IMR-90 (cell line): Measurements from ENCODE around the gene MTX2. TPM values are rescaled to one million over a fixed set of nuclear protein-coding genes. Genes with fewer than 3 reads are reported as not detected.

Experiments used
- ATAC-seq: fragments of 200-7000 bp; cut with Tn5 transposase; 2 replicates; pipeline ENCODE4 v1.9.1; 2020; ENCODE audit warnings: low read depth, mild to moderate bottlenecking, moderate library complexity
- Bru-seq: library from RNA; stranded (reverse); fragments of 400-500 nt; gene quantifications from one replicate; lab custom pipeline; 2021; lab: Mats Ljungman, UMichigan
- BruChase-seq, 2 experiments: library from RNA; stranded (reverse); fragments of 400-500 nt; gene quantifications; one replicate each; lab custom pipeline; 2021; lab: Mats Ljungman, UMichigan
- BruUV-seq: library from RNA; stranded (reverse); fragments of 400-500 nt; replicated peaks from 2 replicates; lab custom pipeline; 2021; lab: Mats Ljungman, UMichigan
- CTCF ChIA-PET: fragments of 300-600 bp; formaldehyde crosslinking; extraction: SDS; loops from one replicate; lab custom pipeline; 2021; ENCODE audit warnings: antibody characterized with exemption; lab: Yijun Ruan, JAX
- POLR2A ChIA-PET: fragments of 300-600 bp; sonication (Branson Sonifier 250); formaldehyde crosslinking; loops from one replicate; lab custom pipeline; 2022; ENCODE audit warnings: antibody characterized with exemption; ENCODE audit not compliant: unreplicated experiment; lab: Charles Lee
- DNase-seq: peaks from one replicate; pipeline ENCODE4 v3.0.0; 2013
- H2AFZ ChIP-seq: replicated peaks from 2 replicates; pipeline ENCODE3; 2013; ENCODE audit warnings: low read length, mild to moderate bottlenecking; ENCODE audit not compliant: poor library complexity
- H2AK5ac ChIP-seq: 2 replicates; pipeline ENCODE4 v1.6.1; 2013; ENCODE audit warnings: low read depth, low read length, inconsistent platforms
- H2AK9ac ChIP-seq: replicated peaks from 2 replicates; pipeline ENCODE3; 2013; ENCODE audit warnings: mild to moderate bottlenecking, low read depth, low read length, moderate library complexity; ENCODE audit not compliant: poor library complexity
- H2BK120ac ChIP-seq: 2 replicates; pipeline ENCODE4 v1.6.1; 2013; ENCODE audit warnings: low read depth, low read length, inconsistent platforms
- H2BK15ac ChIP-seq: 3 replicates; pipeline ENCODE4 v1.6.1; 2013; ENCODE audit warnings: low read depth, low read length, inconsistent platforms
- H2BK20ac ChIP-seq: 2 replicates; pipeline ENCODE4 v1.6.1; 2013; ENCODE audit warnings: low read depth, mild to moderate bottlenecking, inconsistent platforms, low read length, moderate library complexity
- H2BK5ac ChIP-seq: 2 replicates; pipeline ENCODE4 v1.6.1; 2013; ENCODE audit warnings: mild to moderate bottlenecking, low read depth, low read length, inconsistent platforms; ENCODE audit not compliant: poor library complexity, severe bottlenecking
- H3K14ac ChIP-seq: replicated peaks from 2 replicates; pipeline ENCODE4 v1.6.1; 2013; ENCODE audit warnings: low read depth, low read length, inconsistent platforms
- H3K18ac ChIP-seq: 2 replicates; pipeline ENCODE4 v1.6.1; 2013; ENCODE audit warnings: low read depth, low read length, control low read depth
- H3K23ac ChIP-seq: 2 replicates; pipeline ENCODE4 v1.6.1; 2013; ENCODE audit warnings: low read depth, low read length, inconsistent platforms
- H3K27ac ChIP-seq: 2 replicates; pipeline ENCODE4 v1.5.1; 2013; ENCODE audit warnings: mild to moderate bottlenecking, control low read depth, low read length; ENCODE audit not compliant: insufficient read depth
- H3K27me3 ChIP-seq: 2 replicates; pipeline ENCODE4 v1.6.1; 2013; ENCODE audit warnings: low read length; ENCODE audit not compliant: control insufficient read depth, insufficient read depth
- H3K36me3 ChIP-seq: 2 replicates; pipeline ENCODE4 v1.6.1; 2013; ENCODE audit warnings: low read length, mixed read lengths; ENCODE audit not compliant: control insufficient read depth, insufficient read depth
- H3K4ac ChIP-seq: 2 replicates; pipeline ENCODE4 v1.6.1; 2013; ENCODE audit warnings: low read depth, low read length, inconsistent platforms
- H3K4me1 ChIP-seq: 2 replicates; pipeline ENCODE4 v1.6.1; 2013; ENCODE audit warnings: low read length, mixed read lengths; ENCODE audit not compliant: control insufficient read depth, insufficient read depth
- H3K4me2 ChIP-seq: 2 replicates; pipeline ENCODE4 v1.6.1; 2013; ENCODE audit warnings: low read depth, mild to moderate bottlenecking, control low read depth, low read length, moderate library complexity
- H3K4me3 ChIP-seq: 2 replicates; pipeline ENCODE4 v1.5.1; 2013; ENCODE audit warnings: low read depth, mild to moderate bottlenecking, control low read depth, low read length, moderate library complexity; ENCODE audit not compliant: insufficient read depth
- H3K56ac ChIP-seq: 2 replicates; pipeline ENCODE4 v1.6.1; 2013; ENCODE audit warnings: low read length, inconsistent platforms; ENCODE audit not compliant: insufficient read depth; ENCODE audit errors: extremely low read depth
- H3K79me1 ChIP-seq, 2 experiments: 2 replicates each; pipeline ENCODE4 v1.6.1; 2013; ENCODE audit warnings: low read length in 2 of 2, inconsistent platforms in 1 of 2, low read depth in 1 of 2
- H3K9ac ChIP-seq: 2 replicates; pipeline ENCODE4 v1.6.1; 2013; ENCODE audit warnings: low read depth, low read length, control low read depth
- H3K9me1 ChIP-seq: 2 replicates; pipeline ENCODE4 v1.6.1; 2013; ENCODE audit warnings: low read length, inconsistent platforms; ENCODE audit not compliant: insufficient read depth
- H3K9me3 ChIP-seq: 2 replicates; pipeline ENCODE4 v1.6.1; 2013; ENCODE audit warnings: low read length; ENCODE audit not compliant: control insufficient read depth, insufficient read depth
- H4K20me1 ChIP-seq: 2 replicates; pipeline ENCODE4 v1.6.1; 2013; ENCODE audit warnings: low read length, inconsistent platforms; ENCODE audit not compliant: insufficient read depth
- H4K5ac ChIP-seq: 2 replicates; pipeline ENCODE4 v1.6.1; 2013; ENCODE audit warnings: mild to moderate bottlenecking, low read depth, low read length, control low read depth
- H4K8ac ChIP-seq, 2 experiments: 2 replicates each; pipeline ENCODE4 v1.6.1; 2013; ENCODE audit warnings: low read depth in 2 of 2, low read length in 2 of 2, control low read depth in 1 of 2, inconsistent platforms in 1 of 2
- H4K91ac ChIP-seq: 2 replicates; pipeline ENCODE4 v1.6.1; 2013; ENCODE audit warnings: low read depth, low read length, inconsistent platforms; ENCODE audit not compliant: insufficient read depth
- BHLHE40 ChIP-seq: fragments of 150-350 bp; IDR thresholded peaks from 2 replicates; pipeline ENCODE4 v1.6.1; 2016; ENCODE audit warnings: mild to moderate bottlenecking, low read depth, low read length
- FOS ChIP-seq: fragments of 150-350 bp; IDR thresholded peaks from 2 replicates; pipeline ENCODE4 v1.6.1; 2016; ENCODE audit warnings: low read depth, low read length
- MAFK ChIP-seq: IDR thresholded peaks from 2 replicates; pipeline ENCODE4 v1.6.1; 2012; ENCODE audit warnings: low read depth, low read length, improper control_type of control experiment
- MAZ ChIP-seq: IDR thresholded peaks from 2 replicates; pipeline ENCODE4 v1.6.1; 2012; ENCODE audit warnings: low read depth, mild to moderate bottlenecking, low read length, improper control_type of control experiment, moderate library complexity, borderline replicate concordance
- MXI1 ChIP-seq: IDR thresholded peaks from 2 replicates; pipeline ENCODE4 v1.6.1; 2012; ENCODE audit warnings: low read depth, mild to moderate bottlenecking, low read length, moderate library complexity, borderline replicate concordance
- NFE2L2 ChIP-seq: fragments of 150-350 bp; IDR thresholded peaks from 2 replicates; pipeline ENCODE4 v1.6.1; 2016; ENCODE audit warnings: low read depth, mild to moderate bottlenecking, low read length
- POLR2A ChIP-seq: IDR thresholded peaks from 2 replicates; pipeline ENCODE4 v1.6.1; 2012; ENCODE audit warnings: mild to moderate bottlenecking, low read depth, low read length
- RCOR1 ChIP-seq: IDR thresholded peaks from 2 replicates; pipeline ENCODE4 v1.6.1; 2012; ENCODE audit warnings: mild to moderate bottlenecking, low read length, improper control_type of control experiment; ENCODE audit not compliant: insufficient replicate concordance
- RFX5 ChIP-seq: IDR thresholded peaks from 2 replicates; pipeline ENCODE4 v1.8.0; 2012; ENCODE audit warnings: low read depth, mild to moderate bottlenecking, low read length, moderate library complexity
- WGBS, 2 experiments: methylation state at CpG; one replicate each; pipeline versions ENCODE4 v1.1.5 to v1.1.7; 2013; ENCODE audit warnings: missing lambda C conversion rate in 2 of 2; ENCODE audit not compliant: insufficient read length in 1 of 2; ENCODE audit errors: extremely low coverage in 2 of 2; 5-methylcytosine and 5-hydroxymethylcytosine counted together
- dilution Hi-C: fragments of 300-500 bp; cut with HindIII; formaldehyde crosslinking; loops from one replicate; pipeline ENCODE4 v1.14.3; 2018; ENCODE audit warnings: low sequenced_read_pairs; ENCODE audit not compliant: unreplicated experiment
- in situ Hi-C: fragments of 300-500 bp; cut with MboI; formaldehyde crosslinking; loops from 3 replicates; pipeline ENCODE4 v1.14.3; 2019; ENCODE audit warnings: low sequenced_read_pairs, inconsistent platforms, mixed read lengths
- intact Hi-C: fragments of 100-400 bp; cut with micrococcal nuclease; formaldehyde crosslinking; loops from 2 replicates; pipeline ENCODE4 v1.10.0; 2022
- long read RNA-seq: library from polyadenylated mRNA; unstranded; transcript quantifications from one replicate; pipeline ENCODE4 v2.0.0, GENCODE V29; 2021; ENCODE audit not compliant: unreplicated experiment
- polyA plus RNA-seq, 3 experiments: library from polyadenylated mRNA; depleted of rRNA; stranded (reverse); fragments of >200 nt; gene quantifications; 2 replicates each; pipeline ENCODE4 v1.2.3, GENCODE V29; 2012; ENCODE audit warnings: low replicate concordance in 1 of 3
- total RNA-seq: library from RNA; depleted of rRNA; stranded (reverse); fragments of >200 nt; gene quantifications from 2 replicates; pipeline ENCODE4 v1.2.3, GENCODE V29; 2012; rRNA removed
- TF ChIP-seq, protein P1 (sequence below): fragments of 150-350 bp; IDR thresholded peaks from 2 replicates; pipeline ENCODE4 v1.6.1; 2017; ENCODE audit warnings: mild to moderate bottlenecking, antibody characterized with exemption, low read length, low read depth
- TF ChIP-seq, protein P2 (sequence below): fragments of 150-350 bp; IDR thresholded peaks from 2 replicates; pipeline ENCODE4 v1.6.1; 2016; ENCODE audit warnings: low read depth, mild to moderate bottlenecking, low read length, moderate library complexity, borderline replicate concordance

The MTX2 gene
- total RNA-seq: 24.9 and 27.2 TPM in 2 replicates
- polyA plus RNA-seq (2012; rRNA removed): 31.7 and 37.8 TPM in 2 replicates
- 10.9 and 15.3 TPM in 2 replicates for polyA plus RNA-seq (2012; cell fraction: cytosol; rRNA removed)
- polyA plus RNA-seq (2012; cell fraction: nucleus; rRNA removed; ENCODE audit: low replicate concordance): 5.4 and 49.3 TPM in 2 replicates
- Bru-seq, nascent RNA: percentile 72 among the genes with signal in this experiment
- percentile 67 among the genes with signal in this experiment for BruChase-seq, experiment 1, labeled RNA remaining after a 6-hour chase
- percentile 87 among the genes with signal in this experiment for BruChase-seq, experiment 2, labeled RNA remaining after a 2-hour chase
- long read RNA-seq, transcript MTX2-201 (10 exons, 1,364 nt): major isoform, 29 of 40 reads
- long read RNA-seq, partial matches to known transcripts: 2 of 40 reads
- long read RNA-seq, other reads (novel, unspliced or antisense): 5 of 40 reads

DNA sequence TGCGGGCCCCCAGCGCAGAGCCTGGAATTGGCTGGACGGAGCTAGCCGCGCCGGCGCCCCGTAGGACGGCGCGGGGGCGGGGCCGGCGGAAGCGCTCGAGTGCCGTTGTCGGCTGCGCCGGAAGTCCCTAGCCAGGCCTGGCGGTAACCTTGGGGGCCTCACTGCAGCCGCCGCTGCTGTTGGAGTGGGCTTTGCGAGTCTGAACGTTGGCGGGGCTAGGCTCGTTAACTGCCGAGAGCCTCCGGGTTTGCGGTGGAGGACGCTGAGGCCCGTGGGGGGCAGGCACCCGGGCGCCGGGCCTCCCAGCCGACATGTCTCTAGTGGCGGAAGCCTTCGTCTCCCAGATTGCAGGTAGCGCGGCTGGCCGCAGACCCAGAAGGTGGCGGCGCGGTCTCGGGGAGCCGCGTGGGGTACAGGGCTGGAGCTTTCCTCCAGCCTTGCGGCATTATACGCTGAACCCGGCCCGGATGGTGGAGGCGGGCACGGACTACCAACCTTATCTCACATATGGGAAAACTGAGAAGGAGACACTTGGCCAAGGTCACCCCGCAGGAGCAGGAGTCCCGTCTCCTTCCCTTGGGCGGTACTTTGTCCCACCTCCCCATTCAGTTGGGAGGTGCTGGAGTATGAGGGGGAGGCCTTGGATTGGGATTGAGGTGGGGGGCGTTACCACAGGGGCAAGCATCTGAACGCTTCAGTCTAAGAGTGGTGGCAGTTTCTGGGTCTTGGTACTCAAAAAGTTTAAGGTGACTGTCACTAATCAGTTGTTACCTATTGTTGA lies at the start of gene MTX2:
Gene MTX2, plus strand, starts transcription at position 124 of the 781 bp plus-strand sequence. Its CDS starts 188 bp downstream, at position 312.
- dilution Hi-C loops (no loop called here), in situ Hi-C loops (no loop called here), intact Hi-C loops (loop anchor here (1.0 kb wide), 1 partner anchor 185 kb away; no protein-coding TSS in a partner anchor)
- BruUV-seq: no TSS peak
- Histone ChIP-seq H3K4me1 (no peaks in the 10 kb centered on the region), H3K27me3 (no peaks in the 10 kb centered on the region; the same call in 1 of the 2 replicates), H4K91ac (peak within 1 kb of the TSS; percentile 86), H3K79me1 (peaks cover 9 to 14% of the 10 kb centered on the region in 2 experiments), H4K8ac (peak within 1 kb of the TSS; percentile 92 to 94), H2BK5ac (peak within 1 kb of the TSS; percentile 76), H3K4me2 (peak within 1 kb of the TSS; percentile 97), H3K14ac (peak within 1 kb of the TSS; percentile 76), H4K20me1 (no peaks in the 10 kb centered on the region), H3K4me3 (peak within 1 kb of the TSS; percentile 98), H3K23ac (peak within 1 kb of the TSS; percentile 87; the same call in 1 of the 2 replicates), H2AFZ (peak within 1 kb of the TSS; percentile 97), H3K9me1 (no peaks in the 10 kb centered on the region), H2BK20ac (no peak within 1 kb of the TSS), H3K18ac (peak within 1 kb of the TSS; percentile 78; the same call in 1 of the 2 replicates), H3K9ac (peak within 1 kb of the TSS; percentile 97), H3K27ac (peak within 1 kb of the TSS; percentile 90), H3K4ac (peak within 1 kb of the TSS; percentile 77), H4K5ac (peak within 1 kb of the TSS; percentile 87), H2AK5ac (peak within 1 kb of the TSS; percentile 67; the same call in 1 of the 2 replicates), H3K9me3 (no peaks in the 10 kb centered on the region), H3K56ac (peak within 1 kb of the TSS; percentile 51; the same call in 1 of the 2 replicates), H2BK15ac (0 out of 3 replicates have a peak within 1 kb of the TSS, but pooled peaks have one; percentile 7), H2BK120ac (peak within 1 kb of the TSS; percentile 51; the same call in 1 of the 2 replicates), H3K36me3 (no peaks in the 10 kb centered on the region), H2AK9ac (peak within 1 kb of the TSS; percentile 86)
- ChIA-PET POLR2A (interaction anchor here (0.6 kb wide), 1 partner anchor 175 kb away, joined by 3 read pairs; no protein-coding TSS in a partner anchor), CTCF (interaction anchor here (1.1 to 1.2 kb wide), 2 partner anchors 178 to 185 kb away, joined by 4 read pairs; no protein-coding TSS in a partner anchor)
- DNase-seq: peak; percentile 57
- 1% methylated on average over 23 of the region's 58 CpGs; no CpG with 5 or more reads in 1 of the 2 experiments for WGBS, 2 experiments
- peak; percentile 99 for ATAC-seq
- TF ChIP-seq FOS (no peak), BHLHE40 (no peak), RFX5 (no peak), MAZ (peak; percentile 80; the same call in 1 of the 2 replicates), MAFK (no peak), MXI1 (no peak), NFE2L2 (no peak), RCOR1 (no peak), POLR2A (0 out of 2 replicates have a peak, but pooled peaks have one; percentile 39)
- TF ChIP-seq, protein P1, sequence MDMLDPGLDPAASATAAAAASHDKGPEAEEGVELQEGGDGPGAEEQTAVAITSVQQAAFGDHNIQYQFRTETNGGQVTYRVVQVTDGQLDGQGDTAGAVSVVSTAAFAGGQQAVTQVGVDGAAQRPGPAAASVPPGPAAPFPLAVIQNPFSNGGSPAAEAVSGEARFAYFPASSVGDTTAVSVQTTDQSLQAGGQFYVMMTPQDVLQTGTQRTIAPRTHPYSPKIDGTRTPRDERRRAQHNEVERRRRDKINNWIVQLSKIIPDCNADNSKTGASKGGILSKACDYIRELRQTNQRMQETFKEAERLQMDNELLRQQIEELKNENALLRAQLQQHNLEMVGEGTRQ: no peak
- TF ChIP-seq, protein P2, sequence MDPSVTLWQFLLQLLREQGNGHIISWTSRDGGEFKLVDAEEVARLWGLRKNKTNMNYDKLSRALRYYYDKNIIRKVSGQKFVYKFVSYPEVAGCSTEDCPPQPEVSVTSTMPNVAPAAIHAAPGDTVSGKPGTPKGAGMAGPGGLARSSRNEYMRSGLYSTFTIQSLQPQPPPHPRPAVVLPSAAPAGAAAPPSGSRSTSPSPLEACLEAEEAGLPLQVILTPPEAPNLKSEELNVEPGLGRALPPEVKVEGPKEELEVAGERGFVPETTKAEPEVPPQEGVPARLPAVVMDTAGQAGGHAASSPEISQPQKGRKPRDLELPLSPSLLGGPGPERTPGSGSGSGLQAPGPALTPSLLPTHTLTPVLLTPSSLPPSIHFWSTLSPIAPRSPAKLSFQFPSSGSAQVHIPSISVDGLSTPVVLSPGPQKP: no peak
